HCT116 (cell line): ENCODE measurements around the gene SLC1A1. TPM values are rescaled to one million over a fixed set of nuclear protein-coding genes. Genes with fewer than 3 reads are reported as not detected.

Source experiments
- ATAC-seq: fragments of 200-7000 bp; cut with Tn5 transposase; 2 replicates; pipeline ENCODE4 v1.9.1; 2020; ENCODE audit warnings: mild to moderate bottlenecking, moderate library complexity
- BruUV-seq: library from RNA; stranded (reverse); fragments of 400-500 nt; replicated peaks from 2 replicates; lab custom pipeline; 2021; lab: Mats Ljungman, UMichigan
- CTCF ChIA-PET: fragments of 300-600 bp; sonication (Branson Sonifier 250); formaldehyde crosslinking; loops from one replicate; lab custom pipeline; 2021; ENCODE audit warnings: antibody characterized with exemption; lab: Charles Lee
- POLR2A ChIA-PET: fragments of 300-600, 350-600 bp; sonication (Branson Sonifier 250); formaldehyde crosslinking; loops from one replicate; lab custom pipeline; 2021; ENCODE audit warnings: antibody characterized with exemption; lab: Charles Lee
- RAD21 ChIA-PET, 2 experiments: fragments of 300-600 bp; sonication (Branson Sonifier 250); formaldehyde crosslinking; loops; one replicate each; lab custom pipeline; 2023; ENCODE audit warnings: low total read pairs in 2 of 2; ENCODE audit not compliant: uncharacterized antibody in 2 of 2, unreplicated experiment in 2 of 2, low non-redundant PET in 1 of 2; lab: Charles Lee
- DNase-seq: peaks from one replicate; pipeline ENCODE4 v3.0.0-alpha.2; 2010; ENCODE audit warnings: low read depth, low spot score
- H2AFZ ChIP-seq: fragments of 200-600 bp; shearing (Covaris generic), sonication (generic); 2 replicates; pipeline ENCODE4 v1.6.1; 2017; ENCODE audit warnings: low read depth, mixed run types, mixed read lengths, antibody characterized with exemption, low read length; ENCODE audit not compliant: poor library complexity, severe bottlenecking
- H3K27ac ChIP-seq: 2 replicates; pipeline ENCODE4 v1.5.1; 2012; ENCODE audit warnings: low read depth, low read length
- H3K27me3 ChIP-seq: fragments of 200-600 bp; sonication (generic); 2 replicates; pipeline ENCODE4 v1.6.1; 2016; ENCODE audit warnings: mixed run types, low read length, mixed read lengths; ENCODE audit not compliant: insufficient read depth
- H3K36me3 ChIP-seq, 2 experiments: fragments of 200-500 bp in 1 of 2; fragments of 200-600 bp in 1 of 2; sonication (Bioruptor generic) in 1 of 2; sonication (generic) in 1 of 2; 2 replicates each; pipeline versions ENCODE4 v1.5.1 to v1.6.1; 2014 to 2016; ENCODE audit warnings: low read length in 2 of 2, inconsistent platforms in 1 of 2, mixed read lengths in 1 of 2, mixed run types in 1 of 2; ENCODE audit not compliant: insufficient read depth in 2 of 2, control insufficient read depth in 1 of 2
- H3K4me1 ChIP-seq, 2 experiments: fragments of 200-600 bp in 1 of 2; sonication (generic) in 1 of 2; 2 replicates each; pipeline versions ENCODE4 v1.5.1 to v1.6.1; 2012 to 2017; ENCODE audit warnings: low read length in 2 of 2, inconsistent platforms in 1 of 2, mild to moderate bottlenecking in 1 of 2, mixed read lengths in 1 of 2, mixed run types in 1 of 2, moderate library complexity in 1 of 2; ENCODE audit not compliant: insufficient read depth in 2 of 2, control insufficient read depth in 1 of 2
- H3K4me2 ChIP-seq: fragments of 200-600 bp; sonication (generic); 2 replicates; pipeline ENCODE4 v1.6.1; 2017; ENCODE audit warnings: mixed run types, low read length, mixed read lengths
- H3K4me3 ChIP-seq, 2 experiments: fragments of 200-600 bp in 1 of 2; sonication (generic) in 1 of 2; replicated peaks in 1 of 2; 2 replicates each; pipeline ENCODE4 v1.5.1; 2011 to 2016; ENCODE audit warnings: low read length in 2 of 2, control low read depth in 1 of 2, low read depth in 1 of 2, mild to moderate bottlenecking in 1 of 2, mixed read lengths in 1 of 2, mixed run types in 1 of 2
- H3K79me2 ChIP-seq: fragments of 200-600 bp; sonication (generic); 2 replicates; pipeline ENCODE4 v1.6.1; 2017; ENCODE audit warnings: mild to moderate bottlenecking, mixed run types, low read length, moderate library complexity, mixed read lengths; ENCODE audit not compliant: insufficient read depth
- H3K9ac ChIP-seq: fragments of 200-600 bp; sonication (generic); 2 replicates; pipeline ENCODE4 v1.6.1; 2016; ENCODE audit warnings: low read length, mixed read lengths
- H3K9me2 ChIP-seq: fragments of 200-600 bp; sonication (generic), shearing (Covaris generic); 2 replicates; pipeline ENCODE4 v1.6.1; 2017; ENCODE audit warnings: mixed run types, mild to moderate bottlenecking, moderate library complexity; ENCODE audit not compliant: insufficient read depth
- H3K9me3 ChIP-seq, 2 experiments: fragments of 200-500 bp in 1 of 2; fragments of 200-600 bp in 1 of 2; sonication (Bioruptor generic) in 1 of 2; sonication (generic) in 1 of 2; 2 replicates each; pipeline ENCODE4 v1.6.1; 2014 to 2017; ENCODE audit warnings: low read length in 2 of 2, mixed read lengths in 2 of 2, inconsistent platforms in 1 of 2, low read depth in 1 of 2, mild to moderate bottlenecking in 1 of 2, mixed run types in 1 of 2, moderate library complexity in 1 of 2; ENCODE audit not compliant: control insufficient read depth in 1 of 2, insufficient read depth in 1 of 2
- H4K20me1 ChIP-seq: fragments of 200-600 bp; sonication (generic), shearing (Covaris generic); 2 replicates; pipeline ENCODE4 v1.6.1; 2017; ENCODE audit warnings: mixed run types, mild to moderate bottlenecking, moderate library complexity; ENCODE audit not compliant: insufficient read depth
- ELF1 ChIP-seq: IDR thresholded peaks from 2 replicates; pipeline ENCODE4 v1.6.1; 2012; ENCODE audit warnings: low read depth, borderline replicate concordance
- EZH2 ChIP-seq: fragments of 200-600 bp; sonication (generic); IDR thresholded peaks from 2 replicates; pipeline ENCODE4 v1.6.1; 2017; ENCODE audit warnings: antibody characterized with exemption, mixed run types
- JUND ChIP-seq: IDR thresholded peaks from 2 replicates; pipeline ENCODE4 v1.6.1; 2012
- SIN3A ChIP-seq: IDR thresholded peaks from 2 replicates; pipeline ENCODE4 v1.6.1; 2012; ENCODE audit warnings: low read depth
- SRF ChIP-seq: IDR thresholded peaks from 2 replicates; pipeline ENCODE4 v1.6.1; 2012; ENCODE audit warnings: low read depth
- ZBTB33 ChIP-seq: IDR thresholded peaks from 2 replicates; pipeline ENCODE4 v1.6.1; 2011; ENCODE audit warnings: mild to moderate bottlenecking, low read length, moderate library complexity; ENCODE audit not compliant: insufficient replicate concordance; ENCODE audit errors: extremely low read depth
- intact Hi-C: fragments of 100-400 bp; cut with micrococcal nuclease; formaldehyde crosslinking; loops from 2 replicates; pipeline ENCODE4 v1.10.0; 2022
- total RNA-seq: library from RNA; stranded (reverse); gene quantifications from one replicate; pipeline ENCODE4 v1.2.1, GENCODE V29; 2021; ENCODE audit not compliant: unreplicated experiment
- TF ChIP-seq, protein P1 (sequence below): IDR thresholded peaks from 2 replicates; pipeline ENCODE4 v1.6.1; 2012

SLC1A1 gene
- total RNA-seq, 1 experiment from 2014 or later = 6.8 TPM

GRCh38 chr9:4494332-4494731 lies 4.1 kb downstream of the SLC1A1 start:
- no peak overlapping the region for H3K4me3 ChIP-seq
- H3K9ac ChIP-seq = no peak overlapping the region
- H3K4me2 ChIP-seq = no peak overlapping the region
- TF ChIP-seq JUND (no peak), SRF (no peak), ZBTB33 (no peak), EZH2 (no peak), ELF1 (no peak), SIN3A (no peak)
- TF ChIP-seq, protein P1, sequence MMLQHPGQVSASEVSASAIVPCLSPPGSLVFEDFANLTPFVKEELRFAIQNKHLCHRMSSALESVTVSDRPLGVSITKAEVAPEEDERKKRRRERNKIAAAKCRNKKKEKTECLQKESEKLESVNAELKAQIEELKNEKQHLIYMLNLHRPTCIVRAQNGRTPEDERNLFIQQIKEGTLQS = no peak
- H3K79me2 ChIP-seq = no peaks in the 10 kb centered on the region
- ChIA-PET POLR2A (no interaction called here), RAD21 (no interaction called here), CTCF (no interaction called here)
- H3K9me3 ChIP-seq = no peaks in the 10 kb centered on the region
- intact Hi-C loops = no loop called here
- H3K27ac ChIP-seq = no peak overlapping the region
- no peaks in the 10 kb centered on the region for H4K20me1 ChIP-seq
- no peaks in the 10 kb centered on the region for H3K36me3 ChIP-seq
- ATAC-seq = no peak
- no peaks in the 10 kb centered on the region for H3K27me3 ChIP-seq
- no peak for DNase-seq
- H3K4me1 ChIP-seq = peaks cover 2 to 29% of the 10 kb centered on the region in 2 experiments; a peak in 3 of 4 replicates
- H2AFZ ChIP-seq = no peak overlapping the region
- no peaks in the 10 kb centered on the region for H3K9me2 ChIP-seq
- no TSS peak for BruUV-seq

GRCh38 chr9:4494806-4495205 lies 4.5 kb downstream of the SLC1A1 start:
- Histone ChIP-seq H3K36me3 (no peaks in the 10 kb centered on the region), H3K27ac (no peak overlapping the region), H2AFZ (no peak overlapping the region), H3K4me3 (no peak overlapping the region), H3K9ac (no peak overlapping the region), H3K9me3 (no peaks in the 10 kb centered on the region), H3K4me2 (no peak overlapping the region), H4K20me1 (no peaks in the 10 kb centered on the region), H3K79me2 (no peaks in the 10 kb centered on the region), H3K4me1 (peaks cover 0 to 29% of the 10 kb centered on the region in 2 experiments; a peak in 2 of 4 replicates), H3K27me3 (no peaks in the 10 kb centered on the region)
- CTCF ChIA-PET = no interaction called here
- ATAC-seq (no peak), DNase-seq (no peak)
- BruUV-seq = no TSS peak
- intact Hi-C loops = no loop called here
- no peak for TF ChIP-seq ZBTB33
- TF ChIP-seq, all 23 proteins: peak for 0
- H3K9me2 ChIP-seq = no peaks in the 10 kb centered on the region
- ChIA-PET RAD21 (no interaction called here), POLR2A (no interaction called here)
